Fibroblast of skin of back (primary cell): ENCODE measurements around the gene S100PBP.

ENCODE experiments used
- DNase-seq: peaks from one replicate; pipeline ENCODE4 v3.0.0-alpha.2; 2013

S100PBP gene

DNA sequence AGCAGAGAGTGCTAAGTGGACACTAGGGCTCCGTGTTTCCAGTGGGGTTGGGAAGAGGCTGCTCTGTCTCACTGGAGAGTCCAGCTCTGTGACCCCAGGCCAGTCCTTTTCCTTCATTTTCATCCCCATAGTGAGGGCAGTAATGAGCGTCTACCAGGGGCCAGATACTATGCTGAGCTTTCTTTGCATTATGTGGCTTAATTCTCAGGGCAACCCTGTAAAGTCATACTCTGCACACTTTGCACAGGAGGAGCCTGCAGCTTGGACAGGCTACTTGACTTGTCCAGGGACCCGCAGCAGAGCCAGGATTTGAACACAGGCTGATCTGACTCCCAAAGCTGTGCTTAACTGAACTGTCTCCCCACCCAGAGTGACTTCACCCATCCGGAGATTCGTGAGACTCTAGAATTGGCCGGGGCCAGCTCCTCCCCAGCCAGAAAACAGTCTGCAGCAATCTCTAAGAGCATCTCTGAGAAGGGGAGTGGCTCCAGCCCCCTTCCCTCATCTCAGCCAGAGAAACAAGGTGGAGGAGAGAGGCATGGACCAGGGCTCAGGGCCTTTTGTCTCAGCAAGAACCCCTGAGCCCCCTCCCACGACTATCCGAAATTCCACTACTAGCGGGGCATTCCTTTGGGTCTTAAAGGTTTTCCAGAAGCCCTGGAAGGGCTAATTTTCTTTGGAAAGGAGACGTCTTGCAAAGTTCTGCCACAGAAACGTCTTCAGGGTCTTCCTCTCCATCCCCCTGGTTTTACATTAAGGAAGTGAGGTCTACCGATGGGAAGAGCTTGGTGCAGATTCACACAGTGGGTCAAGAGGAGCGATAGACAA, 54.1 kb downstream of the S100PBP start:
- DNase-seq, result peak; percentile 40

DNA sequence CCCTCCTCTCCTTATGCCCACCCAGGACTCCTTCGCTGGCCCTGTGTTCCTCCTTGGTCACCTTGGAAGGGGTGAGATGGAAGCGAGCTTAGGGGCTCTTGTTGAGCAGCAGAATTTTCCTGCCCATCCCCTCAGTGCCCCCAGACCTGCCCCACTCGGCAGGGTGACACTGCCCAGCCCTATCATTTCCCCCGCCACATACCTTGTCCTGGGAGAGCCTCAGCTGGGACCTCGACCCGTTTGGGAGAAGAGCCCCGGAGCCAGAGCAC, 54.7 kb downstream of the S100PBP start:
- no peak for DNase-seq

DNA sequence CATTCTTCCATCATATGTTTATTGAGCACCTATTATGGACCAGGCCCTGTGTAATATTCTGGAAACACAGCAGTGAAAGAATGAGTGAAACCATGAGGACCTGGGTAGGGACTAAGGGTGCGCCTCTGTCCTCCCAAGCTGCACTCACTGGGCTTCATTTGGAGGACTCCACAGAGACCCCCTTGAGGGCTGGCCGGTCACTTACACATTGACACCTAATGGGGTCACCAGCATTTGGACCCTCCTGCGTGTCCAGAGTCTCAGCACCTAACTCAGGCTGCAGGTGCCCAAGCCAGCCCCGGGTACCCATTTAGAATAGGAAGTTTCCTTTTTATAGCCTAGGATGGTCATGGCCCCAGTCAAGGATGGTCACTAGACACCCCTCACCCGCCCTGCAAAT, 56.0 kb downstream of the S100PBP start:
- DNase-seq, result no peak

DNA sequence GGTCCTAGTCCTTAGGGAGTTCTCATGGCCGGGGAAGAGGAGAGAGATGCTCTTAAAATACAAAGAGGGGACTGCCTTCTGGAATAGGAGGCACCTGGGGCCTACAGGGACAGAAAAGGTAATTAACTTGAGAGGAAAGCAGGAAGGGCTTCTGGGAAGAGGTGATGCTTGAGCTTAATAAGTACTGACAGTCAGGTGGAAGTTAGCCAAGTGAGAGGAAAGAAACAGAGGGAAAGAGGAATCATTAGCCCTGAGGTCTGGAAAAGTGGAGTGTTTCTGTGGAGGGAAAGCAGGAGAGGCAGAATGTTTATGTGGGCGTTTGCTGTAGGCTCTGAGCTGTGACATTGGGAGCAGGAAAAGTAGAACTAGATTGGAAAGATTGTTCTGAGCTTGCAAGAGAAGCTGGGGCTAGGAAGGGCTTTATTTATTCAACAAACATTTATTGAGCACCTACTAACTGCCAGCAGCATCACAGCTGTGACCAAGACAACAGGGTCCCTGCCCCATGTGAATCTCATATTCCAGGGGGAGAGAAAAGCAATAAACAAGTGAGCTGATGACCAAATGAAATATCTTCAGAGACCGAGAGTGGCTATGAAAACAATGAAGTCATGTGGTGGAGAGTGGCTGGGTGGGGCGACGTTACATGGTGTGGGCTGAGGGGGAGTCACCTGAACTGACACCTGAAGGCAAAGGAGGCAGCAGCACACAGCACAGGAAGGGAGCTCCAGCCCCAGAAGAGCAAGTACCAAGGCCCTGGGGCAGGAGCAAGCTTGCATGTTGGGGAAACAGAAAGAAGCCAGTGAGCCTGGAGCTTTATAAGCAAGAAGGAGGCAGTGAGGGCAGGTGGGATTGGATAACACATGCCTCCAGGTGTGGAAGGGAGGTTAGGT, 57.7 kb downstream of the S100PBP start:
- DNase-seq, result no peak

DNA sequence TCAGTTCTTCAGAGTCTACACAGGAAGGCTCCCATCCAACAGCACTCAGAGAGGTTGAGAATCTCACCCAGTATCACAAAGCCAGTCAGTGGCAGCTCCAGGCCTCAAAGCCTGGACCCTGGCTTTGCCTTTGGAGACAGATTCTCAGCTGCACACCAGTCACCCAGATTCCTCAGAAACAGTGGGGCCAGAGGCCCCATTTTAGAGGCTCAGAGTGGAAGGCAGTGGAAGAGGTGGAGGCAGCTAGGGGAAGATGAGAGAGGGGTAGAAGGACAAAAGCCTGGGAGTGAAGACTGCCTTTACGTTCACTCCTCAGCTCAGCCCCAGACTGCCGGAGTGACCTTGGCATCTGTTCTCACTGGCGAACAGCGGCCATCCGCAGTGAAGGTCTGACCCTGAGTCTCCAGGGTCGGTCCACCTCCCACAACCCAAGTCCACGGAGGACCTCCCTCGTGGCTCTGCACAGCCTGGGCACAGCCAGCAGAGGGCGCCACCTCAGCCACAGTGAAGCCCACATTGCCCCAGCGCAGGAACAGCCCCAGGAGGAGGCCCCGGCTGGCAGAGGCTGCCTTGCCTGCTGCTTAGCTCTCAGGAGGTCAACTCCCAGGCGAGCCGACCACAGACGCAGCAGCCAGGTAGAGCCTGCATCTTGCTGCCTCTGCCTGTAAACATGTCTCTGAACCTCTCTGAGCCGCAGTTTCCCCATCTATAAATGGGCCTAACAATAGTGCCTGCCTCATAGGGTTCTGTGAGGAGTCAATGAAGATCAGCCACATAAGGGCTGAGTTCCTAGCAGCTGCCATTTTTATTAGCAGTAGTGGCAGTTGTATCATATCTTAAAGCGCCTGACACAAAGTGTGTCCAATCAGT, 59.1 kb downstream of the S100PBP start:
- DNase-seq, result peak; percentile 36

DNA sequence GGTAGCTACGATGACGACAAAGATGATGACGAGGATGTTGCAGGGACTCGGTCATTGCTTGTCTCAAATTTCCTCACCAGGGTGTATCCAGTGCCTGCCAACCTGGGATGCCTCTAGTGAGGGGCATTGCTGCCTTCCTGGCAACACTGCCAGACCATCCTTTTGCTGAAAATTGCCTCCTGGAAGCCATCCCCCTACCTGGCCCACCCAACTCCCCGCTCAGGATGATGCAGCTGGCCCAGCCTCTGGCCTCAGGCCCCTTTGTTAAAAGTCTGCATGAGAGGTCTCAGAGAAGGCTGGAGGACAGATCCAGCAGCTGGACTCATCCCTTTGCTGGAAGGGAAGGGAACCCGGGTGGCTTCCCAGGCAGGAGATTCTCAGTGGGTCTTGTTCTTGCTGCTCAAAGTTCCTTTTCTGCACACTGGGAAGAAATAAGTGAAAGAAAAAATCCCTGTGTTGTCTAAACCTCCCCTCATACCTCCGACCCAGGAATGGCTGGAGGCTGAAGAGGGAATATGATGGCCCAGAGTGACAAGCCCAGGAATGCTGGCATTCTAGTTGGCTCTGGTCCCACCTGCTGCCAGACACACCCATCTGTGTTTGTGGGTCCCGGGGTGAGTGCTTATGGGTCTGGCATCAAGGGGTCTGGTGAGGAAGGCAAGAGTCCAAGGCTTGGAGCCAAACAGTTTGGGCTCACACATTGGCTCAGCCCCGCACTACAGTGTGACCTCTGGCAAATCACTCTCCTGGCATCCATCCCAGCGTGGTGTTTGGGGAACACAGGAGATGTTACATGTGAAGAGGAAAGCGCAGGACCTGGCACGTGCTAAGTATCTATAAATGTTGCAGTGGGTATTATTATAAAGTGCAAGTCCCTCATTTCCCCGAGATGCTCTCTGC, 60.0 kb downstream of the S100PBP start:
- no peak for DNase-seq

DNA sequence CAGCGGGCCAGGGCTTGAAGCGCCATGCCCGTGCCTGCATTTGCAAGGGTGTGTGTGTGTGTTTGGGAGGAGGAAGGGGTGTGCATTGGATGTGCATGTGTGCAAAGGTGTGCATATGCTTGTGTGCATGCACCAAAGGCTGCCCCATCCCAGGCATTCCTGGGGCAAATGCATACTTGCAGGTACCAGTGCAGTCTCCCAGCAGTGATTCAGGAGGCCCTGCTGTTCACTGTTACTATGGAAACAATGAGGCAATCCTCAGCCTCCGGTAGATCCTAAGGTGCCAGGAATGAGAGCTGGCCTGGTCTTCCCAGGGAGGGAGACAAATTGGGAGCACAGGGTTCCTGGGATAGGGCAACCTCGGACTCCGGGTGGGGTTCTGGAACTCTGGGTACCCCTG, 60.7 kb downstream of the S100PBP start:
- DNase-seq, result no peak

DNA sequence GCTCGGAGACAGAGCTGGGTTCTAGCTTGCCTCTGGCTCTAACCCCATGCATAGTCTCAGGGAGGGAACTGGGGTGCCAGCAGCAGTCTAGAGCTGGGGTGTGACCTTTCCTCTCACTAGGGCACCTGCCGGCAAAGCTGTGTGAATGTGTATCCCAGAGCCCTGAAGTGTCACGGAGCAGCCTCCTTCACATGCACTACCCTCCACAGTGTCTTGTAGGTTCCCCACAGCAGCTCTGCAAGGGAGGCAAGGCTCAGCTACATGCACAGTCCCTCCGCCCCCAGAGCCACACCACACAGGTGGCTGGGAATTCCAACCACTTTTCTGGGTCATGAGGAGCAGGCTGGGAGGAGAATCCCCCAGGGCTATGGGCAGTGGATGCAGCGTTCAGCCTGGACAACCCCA, 61.2 kb downstream of the S100PBP start:
- DNase-seq, result no peak

DNA sequence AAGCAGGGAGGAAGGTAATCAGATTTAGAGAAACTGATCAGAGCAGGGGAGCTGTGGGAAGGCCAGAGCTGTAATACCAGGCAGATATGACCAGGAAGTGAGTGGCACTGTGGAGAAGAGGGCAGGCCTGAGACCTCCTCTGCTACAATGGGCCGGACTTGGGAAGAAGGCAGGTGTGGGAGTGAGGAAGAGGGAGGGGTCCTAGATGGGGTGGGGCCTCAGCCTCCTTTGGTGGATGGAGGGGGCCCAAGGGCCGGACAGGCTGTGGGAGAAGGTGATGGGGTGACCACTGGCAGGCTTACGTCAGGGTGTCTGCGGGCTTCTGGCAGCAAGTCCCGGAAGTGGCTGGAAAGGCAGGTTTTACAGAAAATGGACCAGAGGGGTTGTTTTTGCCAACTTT, 63.8 kb downstream of the S100PBP start:
- no peak for DNase-seq

DNA sequence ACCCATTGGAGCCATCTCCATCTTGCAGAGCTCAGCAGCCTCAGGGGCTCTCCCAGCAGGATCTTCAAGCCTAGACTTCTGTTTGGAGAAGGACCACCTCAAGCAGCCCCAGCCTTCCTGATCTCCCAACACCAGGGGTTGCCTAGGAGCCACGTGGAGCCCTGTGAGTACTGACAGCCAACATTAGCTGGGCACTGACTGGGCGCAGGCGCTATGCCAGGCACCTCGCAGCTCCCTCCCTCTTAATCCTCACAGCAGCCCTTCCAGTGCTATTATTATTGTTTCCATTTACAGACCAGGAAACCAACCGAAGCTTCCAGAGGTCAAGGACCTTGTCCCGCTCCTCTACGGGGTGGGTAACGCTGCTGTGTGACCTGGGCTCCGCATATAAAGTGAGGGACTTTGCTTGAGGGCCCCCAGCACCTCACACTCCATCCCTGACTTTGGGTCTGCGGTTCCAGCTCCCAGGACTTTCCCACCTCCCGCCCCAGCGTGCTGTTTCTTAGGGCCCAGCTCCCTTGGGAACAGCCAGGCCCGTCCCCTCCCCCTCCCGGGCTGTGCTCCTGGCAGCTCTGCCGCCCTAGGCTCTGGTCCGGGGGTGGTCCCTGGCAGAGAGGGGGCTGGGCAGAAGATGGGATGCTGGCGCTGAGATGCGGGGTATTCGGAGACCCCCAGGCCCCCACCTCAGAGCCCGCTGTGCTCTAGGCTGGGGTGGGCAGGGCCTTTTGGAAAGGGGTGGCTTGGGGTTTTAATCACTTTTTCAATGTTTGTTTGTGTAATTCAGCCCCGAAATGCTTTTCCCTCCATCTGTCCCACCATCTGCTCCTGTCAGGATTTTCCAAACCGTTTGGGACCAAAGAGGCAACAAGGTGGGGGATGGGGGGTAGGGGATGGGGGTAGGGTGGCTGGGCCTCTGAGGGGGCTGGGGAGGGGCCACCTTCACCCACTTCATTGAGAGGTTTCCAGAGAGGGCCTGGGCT, 64.7 kb downstream of the S100PBP start:
- no peak for DNase-seq

DNA sequence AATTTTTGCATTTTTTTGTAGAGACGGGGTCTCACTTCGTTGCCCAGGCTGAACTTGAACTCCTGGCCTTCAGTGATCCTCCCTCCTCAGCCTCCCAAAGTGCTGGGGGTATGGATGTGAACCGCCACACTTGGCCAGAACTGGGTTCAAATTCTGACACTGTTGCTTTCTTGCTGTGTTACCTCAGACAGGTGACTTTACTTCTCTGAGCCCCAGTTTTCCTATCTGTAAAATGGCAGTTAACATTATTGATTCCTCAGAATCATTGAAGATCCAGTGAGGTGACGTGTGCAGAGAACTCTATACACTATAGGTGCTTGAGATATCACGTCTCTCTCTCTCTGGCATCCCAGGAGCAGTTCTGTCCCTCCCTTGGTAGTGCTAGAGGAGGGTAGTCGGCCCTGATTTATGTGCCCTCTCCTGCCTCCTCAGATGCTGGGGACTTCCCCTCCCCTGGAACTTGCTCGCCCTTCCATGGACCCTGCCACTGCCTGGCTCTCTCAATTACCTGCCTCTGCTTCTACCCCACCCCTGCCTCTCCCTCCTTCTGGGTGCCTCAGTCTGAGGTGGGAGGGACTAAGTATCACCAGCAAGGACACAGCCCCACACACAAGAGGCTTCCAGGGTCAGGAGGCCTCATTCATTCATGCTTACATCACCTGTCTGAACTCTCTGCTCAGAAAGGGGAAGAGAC, 66.0 kb downstream of the S100PBP start:
- DNase-seq, result no peak

DNA sequence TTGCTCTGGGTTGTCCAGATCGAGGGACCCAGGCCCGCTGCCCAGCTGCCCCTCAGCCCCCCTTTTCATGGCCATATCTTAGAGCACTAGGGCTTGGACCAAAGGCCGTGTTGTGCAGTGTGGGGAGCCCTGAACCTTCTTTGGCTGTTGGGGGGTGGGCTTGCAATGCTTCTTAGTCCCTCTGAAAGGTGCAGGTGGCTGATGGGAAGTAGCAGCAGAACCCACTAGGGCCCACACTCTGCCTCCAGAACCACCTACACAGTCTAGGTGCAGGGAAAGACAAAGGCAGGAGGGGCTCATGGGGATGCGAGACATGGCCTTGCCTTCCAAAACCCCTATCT, 66.5 kb downstream of the S100PBP start:
- no peak for DNase-seq

DNA sequence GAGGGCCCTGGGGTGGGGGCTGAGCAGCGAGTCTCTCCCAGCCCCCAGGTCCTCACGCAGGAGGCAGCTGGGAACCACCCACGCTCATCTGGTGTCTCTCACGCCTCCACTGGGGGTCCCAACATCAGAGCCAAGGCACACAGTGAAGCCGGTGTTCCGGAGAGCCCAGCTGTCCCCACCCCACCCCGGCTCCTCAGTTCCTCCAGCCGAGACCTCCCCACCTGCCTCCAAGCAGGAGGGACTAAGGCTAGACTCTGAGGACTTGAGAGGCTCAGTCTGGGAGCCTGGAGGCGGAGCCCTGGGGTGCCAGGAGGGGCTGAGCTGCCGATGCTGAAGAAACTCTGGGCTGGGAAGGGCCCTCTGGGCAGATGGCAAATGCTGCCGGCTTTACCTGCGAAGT, 67.3 kb downstream of the S100PBP start:
- no peak for DNase-seq

DNA sequence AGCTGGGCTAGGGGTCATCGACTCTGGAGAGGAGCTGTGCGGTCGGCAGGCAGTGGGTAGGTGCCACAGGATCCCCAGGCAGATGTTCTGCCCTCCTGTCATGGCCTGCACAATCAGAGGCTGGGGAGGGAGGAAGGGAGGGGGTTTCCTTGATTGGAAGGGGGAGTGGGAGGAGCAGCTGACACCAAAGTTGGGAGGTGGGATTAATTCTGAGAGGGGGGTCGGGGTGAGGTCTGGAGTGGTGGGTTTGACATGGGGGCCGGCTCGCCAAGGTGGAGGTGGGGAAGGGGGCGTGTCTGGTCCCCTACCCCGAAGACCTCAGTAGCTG, 68.2 kb downstream of the S100PBP start:
- no peak for DNase-seq

DNA sequence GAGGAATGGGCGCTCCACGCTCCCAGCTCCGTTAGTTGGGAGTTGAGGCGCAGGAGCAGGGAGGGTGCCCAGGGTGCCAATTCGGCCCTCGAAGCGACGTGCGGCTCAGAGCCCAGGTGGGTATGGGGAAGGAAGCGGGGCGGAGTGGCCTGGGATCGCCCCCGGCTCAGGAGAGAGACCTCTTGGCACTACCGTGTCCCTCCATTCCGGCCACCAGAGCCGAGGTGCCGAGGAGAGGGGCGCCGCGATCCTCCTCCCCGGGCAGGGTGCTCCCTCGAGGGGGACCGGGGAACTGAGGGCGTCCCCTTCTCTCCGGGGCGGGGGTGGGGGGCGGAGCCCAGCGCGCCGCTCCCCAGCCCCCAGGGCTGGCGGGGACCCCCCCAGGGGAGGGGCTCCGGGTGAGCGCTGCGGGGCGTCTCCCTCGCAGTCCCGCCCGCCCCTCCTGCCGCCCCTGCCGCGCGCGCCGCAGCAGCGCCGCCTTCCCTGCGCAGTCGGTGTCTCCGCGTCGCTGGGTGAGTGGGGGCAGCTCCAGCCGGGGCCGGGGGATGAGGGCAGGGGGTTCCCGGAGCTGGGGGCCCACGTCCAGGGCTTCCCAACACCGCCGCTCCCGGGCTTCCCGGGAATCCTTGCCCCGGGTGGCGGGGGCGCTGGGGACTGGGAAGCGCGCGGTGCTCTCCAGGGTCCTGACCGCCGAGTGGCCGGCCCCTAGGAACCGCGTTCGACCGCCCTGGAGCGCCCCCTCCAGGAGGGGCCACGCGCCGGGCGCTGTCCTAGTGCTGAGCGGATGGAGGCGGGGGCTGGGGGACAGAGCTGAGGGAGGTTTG, 68.8 kb downstream of the S100PBP start, which contains the start of gene HPCA:
Gene HPCA (plus strand): TSS at position 488 of the 824 bp plus-strand sequence. CDS start 2,408 bp downstream, outside the sequence.
- peak; percentile 61 for DNase-seq

DNA sequence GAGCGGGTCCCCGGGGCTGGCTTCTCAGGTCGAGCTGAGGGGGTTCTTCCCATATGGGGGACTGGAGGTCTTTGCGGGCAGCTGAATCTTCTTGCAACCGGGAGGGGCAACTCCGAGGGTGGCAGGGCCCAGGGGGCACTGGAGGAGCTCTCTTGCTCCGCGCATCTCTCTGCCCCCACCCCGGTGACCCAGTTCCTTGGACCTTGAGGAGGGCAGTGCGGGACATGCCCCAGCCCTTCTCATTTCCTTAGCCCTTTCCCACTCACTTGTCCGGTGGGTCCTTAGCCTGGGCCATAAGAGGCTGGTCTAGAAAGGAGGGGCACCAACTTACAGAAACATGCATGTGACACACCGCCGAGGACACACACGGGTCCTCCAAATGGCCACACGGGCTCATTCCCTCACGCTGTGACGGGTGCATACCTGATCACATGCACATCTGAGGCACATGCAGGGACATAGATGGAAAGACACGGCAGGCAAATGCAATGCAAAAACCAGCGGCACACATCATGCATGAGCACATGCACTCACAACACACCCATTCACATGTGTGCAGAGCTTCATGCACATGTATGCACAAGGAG, 69.5 kb downstream of the S100PBP start:
- no peak for DNase-seq

DNA sequence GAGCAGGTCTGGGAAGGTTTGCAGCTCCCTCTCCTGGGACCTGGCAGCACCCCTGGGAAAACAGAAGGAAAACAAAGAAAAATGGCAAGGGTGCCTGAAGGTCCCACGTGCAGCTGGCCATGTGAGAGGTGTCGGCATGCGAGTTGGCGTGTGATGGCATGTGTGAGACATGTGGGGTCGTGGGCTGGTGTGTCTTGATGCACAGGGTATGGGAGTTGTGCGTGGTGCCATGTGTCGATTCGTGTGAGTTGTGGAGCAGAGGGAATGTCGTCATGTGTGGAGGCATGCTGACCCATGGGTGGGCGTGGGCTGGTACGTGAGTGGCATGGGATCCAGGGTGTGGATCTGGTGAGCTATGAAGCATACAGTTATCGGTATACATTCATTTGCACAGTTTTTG, 70.2 kb downstream of the S100PBP start:
- no peak for DNase-seq

DNA sequence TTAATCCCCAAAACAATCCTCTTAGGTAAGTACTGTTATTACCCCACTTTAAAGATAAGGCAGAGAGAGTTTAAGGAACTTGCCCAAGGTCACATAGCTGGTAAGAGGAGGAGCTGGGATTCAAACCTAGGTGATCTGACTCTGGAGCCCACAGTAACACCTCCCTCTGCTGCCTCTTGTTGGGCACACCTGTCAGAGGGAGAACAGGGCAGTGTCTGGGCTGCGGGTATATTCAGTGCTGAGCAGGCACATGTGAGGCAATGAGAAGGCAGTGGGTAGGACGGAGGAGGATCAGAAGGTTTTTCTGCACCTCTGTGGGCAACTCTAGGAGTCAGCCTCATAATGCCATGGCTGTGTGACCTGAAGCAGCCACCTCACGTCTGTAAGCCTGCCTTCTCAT, 70.7 kb downstream of the S100PBP start:
- DNase-seq, result no peak
